Left forelimb (tissue), 1 donor: Measurements from ENCODE around the gene THOC6.

Source experiments
- DNase-seq: peaks from one replicate; pipeline ENCODE4 v3.0.0-alpha.2; 2018; ENCODE audit warnings: low spot score

Gene THOC6

GRCh38 chr16:2991566-2992261 is 32.1 kb upstream of the THOC6 start:
- no peak for DNase-seq

GRCh38 chr16:2992383-2993081 is 31.3 kb upstream of the THOC6 start:
- DNase-seq = no peak

GRCh38 chr16:2996298-2996697 is 27.5 kb upstream of the THOC6 start:
- no peak for DNase-seq

GRCh38 chr16:2999929-3000328 is 23.9 kb upstream of the THOC6 start:
- no peak for DNase-seq

- DNase-seq = no peak
These were observed 23.3 kb upstream of the THOC6 start for GRCh38 chr16:3000540-3000939.

GRCh38 chr16:3001316-3001715 is 22.5 kb upstream of the THOC6 start:
- DNase-seq = no peak

- DNase-seq = peak; percentile 96
These were observed 20.1 kb upstream of the THOC6 start for GRCh38 chr16:3003582-3004270.

GRCh38 chr16:3004319-3004718 is 19.5 kb upstream of the THOC6 start:
- no peak for DNase-seq

- no peak for DNase-seq
These were observed 19.0 kb upstream of the THOC6 start for GRCh38 chr16:3004781-3005284.

- DNase-seq = no peak
These were observed 16.5 kb upstream of the THOC6 start for GRCh38 chr16:3007059-3007956.

GRCh38 chr16:3007957-3008689 is 15.7 kb upstream of the THOC6 start:
- no peak for DNase-seq

GRCh38 chr16:3008690-3009037 is 15.2 kb upstream of the THOC6 start:
- DNase-seq = no peak

- DNase-seq = no peak
These were observed 14.1 kb upstream of the THOC6 start for GRCh38 chr16:3009568-3010390.

- DNase-seq = no peak
These were observed 13.3 kb upstream of the THOC6 start for GRCh38 chr16:3010510-3010909.

GRCh38 chr16:3012246-3012645 is 11.6 kb upstream of the THOC6 start:
- DNase-seq = no peak

GRCh38 chr16:3012828-3013420 is 10.9 kb upstream of the THOC6 start, which contains the start of gene CLDN9:
CLDN9 (plus strand) TSS chr16:3012923; CDS start chr16:3013363, 440 bp downstream.
- DNase-seq = no peak

GRCh38 chr16:3013491-3013951 is 10.3 kb upstream of the THOC6 start:
- DNase-seq = no peak

- no peak for DNase-seq
These were observed 9.7 kb upstream of the THOC6 start for GRCh38 chr16:3013998-3014690.

GRCh38 chr16:3014971-3015370 is 8.9 kb upstream of the THOC6 start:
- no peak for DNase-seq
